ENCODE results near the gene ZNF628.
A peak's percentile ranks its signal among the peaks of the same experiment; 100 is the strongest.

The ZNF628 gene

GRCh38 chr19:55482156-55482961, 5.9 kb downstream of the ZNF628 start:
- Histone ChIP-seq H3K4me1 (ENCODE audit: low read length) (peaks cover 17% of the 10 kb centered on the region), H3K4me2 (ENCODE audit: low read length) (no peak overlapping the region), H3K27ac (ENCODE audit: low read length) (no peak overlapping the region), H3K9me3 (ENCODE audit: insufficient read depth, low read length) (no peaks in the 10 kb centered on the region), H3K9ac (ENCODE audit: low read length) (no peak overlapping the region), H2AFZ (ENCODE audit: low read depth, low read length) (no peak overlapping the region), H3K79me2 (ENCODE audit: low read length) (peaks cover 16% of the 10 kb centered on the region), H3K4me3 (ENCODE audit: low read length) (no peak overlapping the region), H3K27me3 (ENCODE audit: low read depth, low read length) (no peaks in the 10 kb centered on the region), H4K20me1 (ENCODE audit: insufficient read depth, low read length) (no peaks in the 10 kb centered on the region), H3K36me3 (replicated peaks; ENCODE audit: low read depth, low read length) (peaks cover 5% of the 10 kb centered on the region)
- TF ChIP-seq EZH2phosphoT487 (IDR thresholded peaks at IDR 0.05; ENCODE audit: low read depth), result no peak

- no peak for TF ChIP-seq CTCF (IDR thresholded peaks at IDR 0.05; ENCODE audit: low read depth, low read length)
- no peak for TF ChIP-seq EZH2phosphoT487 (IDR thresholded peaks at IDR 0.05; ENCODE audit: low read depth)
- no peak overlapping the region for H3K9ac ChIP-seq (ENCODE audit: low read length)
- H3K27me3 ChIP-seq (ENCODE audit: low read depth, low read length), result no peaks in the 10 kb centered on the region
- H2AFZ ChIP-seq (ENCODE audit: low read depth, low read length), result no peak overlapping the region
- peaks cover 10% of the 10 kb centered on the region; the same call in 1 of the 2 replicates for H3K79me2 ChIP-seq (ENCODE audit: low read length)
- H4K20me1 ChIP-seq (ENCODE audit: insufficient read depth, low read length), result no peaks in the 10 kb centered on the region
- H3K27ac ChIP-seq (ENCODE audit: low read length), result no peak overlapping the region
- no peaks in the 10 kb centered on the region for H3K9me3 ChIP-seq (ENCODE audit: insufficient read depth, low read length)
- no peak overlapping the region for H3K4me2 ChIP-seq (ENCODE audit: low read length)
- peaks cover 5% of the 10 kb centered on the region for H3K36me3 ChIP-seq (replicated peaks; ENCODE audit: low read depth, low read length)
- H3K4me1 ChIP-seq (ENCODE audit: low read length), result peaks cover 11% of the 10 kb centered on the region
- no peak overlapping the region for H3K4me3 ChIP-seq (ENCODE audit: low read length)
These were observed 6.7 kb downstream of the ZNF628 start for GRCh38 chr19:55482967-55483705.

- peaks cover 14% of the 10 kb centered on the region for H3K4me1 ChIP-seq (ENCODE audit: low read length)
These were observed 7.5 kb downstream of the ZNF628 start for GRCh38 chr19:55483706-55484592.

More at GRCh38 chr19:55483706-55484592, 7.5 kb downstream of the ZNF628 start:
- peaks cover 10% of the 10 kb centered on the region; the same call in 1 of the 2 replicates for H3K79me2 ChIP-seq (ENCODE audit: low read length)
- H3K4me3 ChIP-seq (ENCODE audit: low read length), result peak overlapping the region; percentile 86
- TF ChIP-seq EZH2phosphoT487 (IDR thresholded peaks at IDR 0.05; ENCODE audit: low read depth) (no peak), CTCF (IDR thresholded peaks at IDR 0.05; ENCODE audit: low read depth, low read length) (no peak)
- no peak overlapping the region for H3K27ac ChIP-seq (ENCODE audit: low read length)
- peak overlapping the region; percentile 91; the same call in 1 of the 2 replicates for H3K9ac ChIP-seq (ENCODE audit: low read length)
- peak overlapping the region; percentile 62 for H3K4me2 ChIP-seq (ENCODE audit: low read length)
- peaks cover 5% of the 10 kb centered on the region for H3K36me3 ChIP-seq (replicated peaks; ENCODE audit: low read depth, low read length)
- H4K20me1 ChIP-seq (ENCODE audit: insufficient read depth, low read length), result no peaks in the 10 kb centered on the region
- no peak overlapping the region for H2AFZ ChIP-seq (ENCODE audit: low read depth, low read length)
- no peaks in the 10 kb centered on the region for H3K9me3 ChIP-seq (ENCODE audit: insufficient read depth, low read length)
- no peaks in the 10 kb centered on the region for H3K27me3 ChIP-seq (ENCODE audit: low read depth, low read length)

Data from OCI-LY3 (cell line).